Measurements from ENCODE around the gene RNF208. TPM values are rescaled to one million over a fixed set of nuclear protein-coding genes. Genes with fewer than 3 reads are reported as not detected.

RNF208 gene
- total RNA-seq, 3 donors from 2014 or later, result 1.5 to 2.9 (median 1.8) TPM

GRCh38 chr9:137253717-137254623 is 31.9 kb upstream of the RNF208 start:
- Histone ChIP-seq H3K4me3 (peak overlapping the region; percentile 98 to 100 (median 99)), H3K36me3 (no peaks in the 10 kb centered on the region), H3K27me3 (no peaks in the 10 kb centered on the region), H3K27ac (no peak overlapping the region), H3K9me3 (no peaks in the 10 kb centered on the region), H3K4me1 (peaks cover 5 to 12% of the 10 kb centered on the region in 2 donors)
- TF ChIP-seq POLR2AphosphoS5 (IDR thresholded peaks at IDR 0.05), result no peak
- TF ChIP-seq POLR2A (IDR thresholded peaks at IDR 0.05), result no peak
- no peak for TF ChIP-seq CTCF (IDR thresholded peaks at IDR 0.05)
- DNase-seq (ENCODE audit: low spot score in 2 of 2), result no peak
- intact Hi-C loops (cut with DNase I; ENCODE audit: low total_unique reads), result loop anchor here (10.0 kb wide), 1 partner anchor 1879 kb away; no protein-coding TSS in a partner anchor

- Histone ChIP-seq H3K9me3 (no peaks in the 10 kb centered on the region), H3K27me3 (no peaks in the 10 kb centered on the region), H3K27ac (no peak overlapping the region), H3K36me3 (no peaks in the 10 kb centered on the region), H3K4me3 (no peak overlapping the region), H3K4me1 (peaks cover 5 to 12% of the 10 kb centered on the region in 2 donors)
- intact Hi-C loops (cut with DNase I; ENCODE audit: low total_unique reads), result loop anchor here (10.0 kb wide), 1 partner anchor 1878 kb away; no protein-coding TSS in a partner anchor
- no peak for TF ChIP-seq POLR2AphosphoS5 (IDR thresholded peaks at IDR 0.05)
- TF ChIP-seq CTCF (IDR thresholded peaks at IDR 0.05), result no peak
- TF ChIP-seq POLR2A (IDR thresholded peaks at IDR 0.05), result no peak
- DNase-seq (ENCODE audit: low spot score in 2 of 2), result no peak
Observed at GRCh38 chr9:137252555-137253506, 30.8 kb upstream of the RNF208 start.

GRCh38 chr9:137251490-137252268 is 29.6 kb upstream of the RNF208 start:
- no peaks in the 10 kb centered on the region for H3K36me3 ChIP-seq
- H3K4me3 ChIP-seq, result no peak overlapping the region
- no peak for DNase-seq (ENCODE audit: low spot score in 2 of 2)
- H3K27me3 ChIP-seq, result no peaks in the 10 kb centered on the region
- H3K27ac ChIP-seq, result no peak overlapping the region
- H3K4me1 ChIP-seq, result peaks cover 5 to 12% of the 10 kb centered on the region in 2 donors
- no peaks in the 10 kb centered on the region for H3K9me3 ChIP-seq
- TF ChIP-seq POLR2A (IDR thresholded peaks at IDR 0.05) (no peak), POLR2AphosphoS5 (IDR thresholded peaks at IDR 0.05) (no peak), CTCF (IDR thresholded peaks at IDR 0.05) (no peak)
- intact Hi-C loops (cut with DNase I; ENCODE audit: low total_unique reads), result loop anchor here (10.0 kb wide), 1 partner anchor 1877 kb away; no protein-coding TSS in a partner anchor

- no peak for TF ChIP-seq POLR2AphosphoS5 (IDR thresholded peaks at IDR 0.05)
- no peak for TF ChIP-seq CTCF (IDR thresholded peaks at IDR 0.05)
- no peak for TF ChIP-seq POLR2A (IDR thresholded peaks at IDR 0.05)
- Histone ChIP-seq H3K4me3 (no peak within 1 kb of the TSS), H3K36me3 (no peaks in the 10 kb centered on the region), H3K27me3 (no peaks in the 10 kb centered on the region), H3K4me1 (peaks cover 2 to 8% of the 10 kb centered on the region in 2 donors), H3K9me3 (no peaks in the 10 kb centered on the region), H3K27ac (no peak within 1 kb of the TSS)
- DNase-seq (ENCODE audit: low spot score in 2 of 2), result no peak
- intact Hi-C loops (cut with DNase I; ENCODE audit: low total_unique reads), result loop anchor here (10.0 kb wide), 1 partner anchor 1876 kb away; no protein-coding TSS in a partner anchor
Observed at GRCh38 chr9:137251194-137251461, 29.1 kb upstream of the RNF208 start, which contains the start of gene STPG3. Gene STPG3 (plus strand): TSS chr9:137251286. CDS start chr9:137251287, 1 bp downstream.

Data from breast epithelium (tissue), 4 donors.